K562 (cell line): ENCODE data around the gene CCDC127. TPM values are rescaled to one million over a fixed set of nuclear protein-coding genes. Genes with fewer than 3 reads are reported as not detected.

Experiments used
- ATAC-seq: fragments of 200-7000 bp; cut with Tn5 transposase; 3 replicates; pipeline ENCODE4 v1.9.1; 2020; ENCODE audit warnings: moderate library complexity
- BruUV-seq: library from RNA; stranded (reverse); fragments of 400-500 nt; replicated peaks from 2 replicates; lab custom pipeline; 2021; lab: Mats Ljungman, UMichigan
- CTCF ChIA-PET: fragments of 300-600 bp; formaldehyde crosslinking; extraction: SDS; loops from one replicate; lab custom pipeline; 2021; ENCODE audit warnings: low intra/inter-chr PET ratio; lab: Yijun Ruan, JAX
- POLR2A ChIA-PET: fragments of 300-600, 350-650 bp; sonication (Branson Sonifier 250); formaldehyde crosslinking; extraction: SDS; loops from one replicate; lab custom pipeline; 2021; ENCODE audit warnings: antibody characterized with exemption, inconsistent platforms; lab: Yijun Ruan, JAX
- DNase-seq, 4 experiments: peaks; one replicate each; pipeline versions ENCODE4 v3.0.0 to v3.0.0-alpha.2; 2011 to 2018; ENCODE audit warnings: low spot score in 3 of 4, mixed read lengths in 3 of 4; ENCODE audit errors: extremely low read depth in 1 of 4
- FAIRE-seq: peaks from 2 replicates; lab custom pipeline; 2011; peaks lifted over from hg19 to GRCh38; lab: Jason Lieb, UNC
- H2AFZ ChIP-seq: 2 replicates; pipeline ENCODE4 v1.6.0; 2011; ENCODE audit warnings: low read depth, low read length, control low read depth, inconsistent platforms
- H3K27ac ChIP-seq: fragments of 200-600 bp; 3 replicates; pipeline ENCODE4 v1.8.0; 2011; ENCODE audit warnings: low read depth, mild to moderate bottlenecking, control low read depth, inconsistent platforms, low read length, moderate library complexity, mixed read lengths; ENCODE audit errors: extremely low read depth
- H3K27me3 ChIP-seq, 2 experiments: fragments of 300-600 bp in 1 of 2; 2 replicates in 1 of 2; 3 replicates in 1 of 2; pipeline versions ENCODE4 v1.6.0 to v1.8.0; 2011; ENCODE audit warnings: inconsistent platforms in 2 of 2, low read length in 2 of 2, mild to moderate bottlenecking in 1 of 2, mixed read lengths in 1 of 2, moderate library complexity in 1 of 2; ENCODE audit not compliant: control insufficient read depth in 2 of 2, insufficient read depth in 2 of 2
- H3K36me3 ChIP-seq: fragments of 300-600 bp; 3 replicates; pipeline ENCODE4 v1.8.0; 2011; ENCODE audit warnings: mild to moderate bottlenecking, low read length, inconsistent platforms; ENCODE audit not compliant: control insufficient read depth, insufficient read depth
- H3K4me1 ChIP-seq, 2 experiments: fragments of 200-600 bp in 1 of 2; replicated peaks in 1 of 2; 2 replicates in 1 of 2; 3 replicates in 1 of 2; pipeline versions ENCODE4 v1.5.1 to v1.8.0; 2011; ENCODE audit warnings: inconsistent platforms in 2 of 2, low read length in 2 of 2, mild to moderate bottlenecking in 1 of 2, mixed read lengths in 1 of 2, moderate library complexity in 1 of 2; ENCODE audit not compliant: control insufficient read depth in 2 of 2, insufficient read depth in 2 of 2
- H3K4me2 ChIP-seq: 2 replicates; pipeline ENCODE4 v1.6.1; 2011; ENCODE audit warnings: low read length, control low read depth, inconsistent platforms, mixed read lengths; ENCODE audit not compliant: insufficient read depth
- H3K4me3 ChIP-seq: fragments of 200-600 bp; sonication (generic), shearing (Covaris generic); 2 replicates; pipeline ENCODE4 v1.5.1; 2016; ENCODE audit warnings: control low read depth, inconsistent platforms
- H3K79me2 ChIP-seq: fragments of 200-600 bp; 3 replicates; pipeline ENCODE4 v1.8.0; 2011; ENCODE audit warnings: low read length, inconsistent platforms; ENCODE audit not compliant: control insufficient read depth, insufficient read depth
- H3K9ac ChIP-seq, 2 experiments: 2 replicates each; pipeline versions ENCODE4 v1.6.0 to v1.6.1; 2011; ENCODE audit warnings: low read depth in 2 of 2, low read length in 2 of 2, control low read depth in 1 of 2, inconsistent platforms in 1 of 2, mild to moderate bottlenecking in 1 of 2, mixed read lengths in 1 of 2; ENCODE audit not compliant: insufficient read depth in 1 of 2
- H3K9me1 ChIP-seq: one replicate; pipeline ENCODE4 v1.6.0; 2011; ENCODE audit warnings: inconsistent platforms, mild to moderate bottlenecking, low read length, moderate library complexity; ENCODE audit not compliant: control insufficient read depth, insufficient read depth
- H3K9me3 ChIP-seq: replicated peaks from 2 replicates; pipeline ENCODE4 v1.5.1; 2011; ENCODE audit warnings: low read depth, low read length, inconsistent platforms; ENCODE audit not compliant: control insufficient read depth, insufficient read depth
- H4K20me1 ChIP-seq: replicated peaks from 2 replicates; pipeline ENCODE4 v1.6.1; 2011; ENCODE audit warnings: low read length, inconsistent platforms, mixed read lengths; ENCODE audit not compliant: control insufficient read depth, insufficient read depth
- ERF ChIP-seq: fragments of 450-650 bp; formaldehyde crosslinking; IDR thresholded peaks from 2 replicates; pipeline ENCODE4 v1.4.0; 2020; ENCODE audit warnings: mild to moderate bottlenecking, mixed read lengths
- FOSL1 ChIP-seq: fragments of 200-800 bp; sonication (Bioruptor generic); conservative IDR thresholded peaks from 2 replicates; pipeline ENCODE4 v1.6.1; 2016; ENCODE audit warnings: missing genetic modification characterization, missing compliant biosample characterization
- FOXM1 ChIP-seq, 2 experiments: fragments of 450-650 bp in 1 of 2; sonication (generic) in 1 of 2; formaldehyde crosslinking in 1 of 2; IDR thresholded peaks; 2 replicates each; pipeline versions ENCODE4 v1.6.1 to v1.9.0; 2017 to 2022; ENCODE audit warnings: low read depth in 2 of 2, mild to moderate bottlenecking in 2 of 2, missing genetic modification reagents in 1 of 2, moderate library complexity in 1 of 2
- HCFC1 ChIP-seq: IDR thresholded peaks from 2 replicates; pipeline ENCODE4 v1.6.1; 2012; ENCODE audit warnings: low read depth, low read length, improper control_type of control experiment
- KLF13 ChIP-seq: fragments of 450-650 bp; IDR thresholded peaks from 2 replicates; pipeline ENCODE4 v1.6.1; 2016; ENCODE audit warnings: missing genetic modification characterization, low read depth, mild to moderate bottlenecking, missing compliant biosample characterization, moderate library complexity, borderline replicate concordance
- MAFK ChIP-seq: IDR thresholded peaks from 2 replicates; pipeline ENCODE4 v1.6.1; 2011; ENCODE audit warnings: low read length, improper control_type of control experiment
- MXD1 ChIP-seq: fragments of 250-450 bp; sonication (Bioruptor Pico); IDR thresholded peaks from 2 replicates; pipeline ENCODE4 v1.8.0; 2021; ENCODE audit warnings: borderline replicate concordance, mild to moderate bottlenecking, moderate library complexity; ENCODE audit not compliant: poor library complexity, severe bottlenecking
- NFYB ChIP-seq: IDR thresholded peaks from 2 replicates; pipeline ENCODE4 v1.6.1; 2011; ENCODE audit warnings: mild to moderate bottlenecking, moderate library complexity; ENCODE audit not compliant: insufficient read length; ENCODE audit errors: extremely low read depth
- POLR2A ChIP-seq: fragments of 450-650 bp; conservative IDR thresholded peaks from 2 replicates; pipeline ENCODE4 v1.6.1; 2016
- POLR2AphosphoS2 ChIP-seq: IDR thresholded peaks from 2 replicates; pipeline ENCODE4 v1.6.1; 2012; ENCODE audit warnings: low read length, improper control_type of control experiment
- PPARD ChIP-seq: fragments of 250-450 bp; sonication (Bioruptor Pico); IDR thresholded peaks from 2 replicates; pipeline ENCODE4 v1.8.0; 2022; ENCODE audit warnings: inconsistent platforms, mild to moderate bottlenecking, moderate library complexity
- PYGO2 ChIP-seq: fragments of 450-650 bp; IDR thresholded peaks from 2 replicates; pipeline ENCODE4 v1.6.1; 2016; ENCODE audit warnings: mild to moderate bottlenecking, missing genetic modification characterization, moderate library complexity, missing compliant biosample characterization
- SMARCA5 ChIP-seq: fragments of 450-650 bp; IDR thresholded peaks from 2 replicates; pipeline ENCODE4 v1.6.1; 2016
- SRSF1 ChIP-seq: fragments of 200-400 bp; formaldehyde crosslinking; IDR thresholded peaks from 2 replicates; pipeline ENCODE4 v1.6.1; 2017; ENCODE audit warnings: mild to moderate bottlenecking, low read depth, low read length, moderate library complexity
- TCF7L2 ChIP-seq: fragments of 150-350 bp; IDR thresholded peaks from 2 replicates; pipeline ENCODE4 v1.6.1; 2016; ENCODE audit warnings: low read depth, mild to moderate bottlenecking, low read length, moderate library complexity
- YY1 ChIP-seq, 3 experiments: IDR thresholded peaks; 2 replicates each; pipeline ENCODE4 v1.6.1; 2011; ENCODE audit warnings: low read length in 2 of 3, mild to moderate bottlenecking in 2 of 3, moderate library complexity in 2 of 3, borderline replicate concordance in 1 of 3, control low read depth in 1 of 3, low read depth in 1 of 3; ENCODE audit not compliant: insufficient read depth in 3 of 3, insufficient replicate concordance in 2 of 3, control insufficient read depth in 1 of 3, insufficient read length in 1 of 3; ENCODE audit errors: extremely low read depth in 1 of 3
- ZNF398 ChIP-seq: fragments of 250-450 bp; sonication (Bioruptor Pico); IDR thresholded peaks from 2 replicates; pipeline ENCODE4 v1.8.0; 2021; ENCODE audit warnings: moderate library complexity, mild to moderate bottlenecking, inconsistent platforms
- ZNF41 ChIP-seq: fragments of 250-450 bp; sonication (Bioruptor Pico); conservative IDR thresholded peaks from 2 replicates; pipeline ENCODE4 v1.4.0; 2020; ENCODE audit warnings: mild to moderate bottlenecking
- ZNF511 ChIP-seq: sonication (generic); formaldehyde crosslinking; IDR thresholded peaks from 2 replicates; pipeline ENCODE4 v1.8.0; 2022; ENCODE audit warnings: mild to moderate bottlenecking, missing genetic modification reagents
- WGBS: fragments of 100-300 bp; shearing (Covaris generic); methylation state at CpG from one replicate; pipeline ENCODE4 v1.1.6; 2016; ENCODE audit warnings: low coverage, mixed read lengths; ENCODE audit not compliant: insufficient coverage; ENCODE audit errors: missing lambda C conversion rate; 5-methylcytosine and 5-hydroxymethylcytosine counted together
- in situ Hi-C: fragments of 300-500 bp; cut with MboI; formaldehyde crosslinking; loops from 4 replicates; pipeline ENCODE4 v1.15.0; 2018; ENCODE audit warnings: inconsistent platforms, mixed read lengths
- intact Hi-C: fragments of 100-400 bp; cut with micrococcal nuclease; formaldehyde crosslinking; loops from 2 replicates; pipeline ENCODE4 v1.14.2; 2022
- polyA plus RNA-seq, 8 experiments: library from polyadenylated mRNA; depleted of rRNA in 4 of 8; stranded (reverse) in 5 of 8; unstranded in 3 of 8; fragments of >200 nt; fragmentation: Nextera tagmentation in 2 of 8; fragmentation: Illumina TruSeq in 1 of 8; extraction: Ambion mirVana in 2 of 8; extraction: Trizol in 1 of 8; gene quantifications; 2 replicates each; pipeline versions ENCODE4 v1.2.1 to v1.2.3, GENCODE V29; 2011 to 2014; ENCODE audit warnings: inconsistent platforms in 1 of 8, missing spikeins in 1 of 8
- total RNA-seq, 7 experiments: library from RNA; depleted of rRNA in 6 of 7; stranded (reverse); fragments of >200 nt in 6 of 7; fragmentation: Illumina TruSeq in 2 of 7; extraction: Trizol in 2 of 7; gene quantifications; 2 replicates each; pipeline versions ENCODE4 v1.2.1 to v1.2.3, GENCODE V29; 2011 to 2021; ENCODE audit warnings: low replicate concordance in 1 of 7

The CCDC127 gene
- total and polyA plus RNA-seq, 9 of the 15 experiments (the other 6 are each of a cell fraction or from before 2014, with no cell fraction given): 2.7 to 4.5 (median 4.1) TPM

GRCh38 chr5:201672-202071 is 16.3 kb downstream of the CCDC127 start:
- FAIRE-seq (no peak), DNase-seq (no peak), ATAC-seq (no peak)
- WGBS: 65% methylated on average over 8 of the region's 8 CpGs
- Histone ChIP-seq H3K4me1 (peaks cover 6 to 31% of the 10 kb centered on the region in 2 experiments), H3K9me3 (no peaks in the 10 kb centered on the region), H3K36me3 (peaks cover 28% of the 10 kb centered on the region), H3K27me3 (no peaks in the 10 kb centered on the region), H3K4me2 (no peak overlapping the region), H3K79me2 (peaks cover 8% of the 10 kb centered on the region), H2AFZ (no peak overlapping the region), H4K20me1 (peaks cover 4% of the 10 kb centered on the region; the same call in 1 of the 2 replicates), H3K9me1 (no peaks in the 10 kb centered on the region), H3K27ac (no peak overlapping the region), H3K9ac (no peak overlapping the region), H3K4me3 (no peak overlapping the region)
- ChIA-PET CTCF (no interaction called here), POLR2A (interaction anchor here (0.9 to 1.0 kb wide), 2 partner anchors 13 kb away, joined by 3 read pairs; no protein-coding TSS in a partner anchor)
- intact Hi-C loops: no loop called here
- no peak for TF ChIP-seq ZNF511 (CRISPR knock-in tag)
- no peak for TF ChIP-seq YY1 (IDR thresholded peaks at IDR 0.05; ENCODE audit: borderline replicate concordance in 1 of 3, control insufficient read depth in 1 of 3, extremely low read depth in 1 of 3, insufficient read depth in 3 of 3, insufficient read length in 1 of 3, insufficient replicate concordance in 2 of 3, low read depth in 1 of 3, low read length in 2 of 3)
- TF ChIP-seq PYGO2 (tag): no peak
- no peak for TF ChIP-seq PPARD
- no peak for TF ChIP-seq KLF13 (tag)
- TF ChIP-seq NFYB: no peak
- TF ChIP-seq TCF7L2: no peak
- TF ChIP-seq SRSF1: no peak
- TF ChIP-seq ERF (CRISPR knock-in tag): no peak
- no peak for TF ChIP-seq POLR2AphosphoS2
- TF ChIP-seq ZNF41: no peak
- no peak for TF ChIP-seq MXD1 (CRISPR knock-in tag)
- TF ChIP-seq SMARCA5: no peak
- no peak for TF ChIP-seq ZNF398 (CRISPR knock-in tag)
- no peak for TF ChIP-seq FOXM1 (IDR thresholded peaks at IDR 0.05; ENCODE audit: low read depth)
- no peak for TF ChIP-seq FOXM1 (CRISPR knock-in tag; IDR thresholded peaks at IDR 0.05; ENCODE audit: low read depth)
- TF ChIP-seq POLR2A: no peak
- TF ChIP-seq MAFK: no peak
- TF ChIP-seq HCFC1: no peak
- no peak for TF ChIP-seq FOSL1 (tag)
- BruUV-seq: no TSS peak
- in situ Hi-C loops: no loop called here
